Astrocyte (in vitro differentiated cells and primary cell): ENCODE measurements around the gene P2RY8.

Source experiments
- EZH2 ChIP-seq: IDR thresholded peaks from 2 replicates; pipeline ENCODE4 v1.6.1; 2012; ENCODE audit warnings: mild to moderate bottlenecking, low read length, inconsistent platforms; ENCODE audit not compliant: insufficient read depth
- TF ChIP-seq, protein P1 (sequence below): IDR thresholded peaks from 2 replicates; pipeline ENCODE4 v1.5.1; 2011; ENCODE audit warnings: low read depth, mild to moderate bottlenecking, inconsistent platforms, low read length, moderate library complexity; ENCODE audit not compliant: insufficient read depth

GRCh38 chrX:1483843-1484637 lies 52.9 kb downstream of the P2RY8 start:
- TF ChIP-seq, protein P1, sequence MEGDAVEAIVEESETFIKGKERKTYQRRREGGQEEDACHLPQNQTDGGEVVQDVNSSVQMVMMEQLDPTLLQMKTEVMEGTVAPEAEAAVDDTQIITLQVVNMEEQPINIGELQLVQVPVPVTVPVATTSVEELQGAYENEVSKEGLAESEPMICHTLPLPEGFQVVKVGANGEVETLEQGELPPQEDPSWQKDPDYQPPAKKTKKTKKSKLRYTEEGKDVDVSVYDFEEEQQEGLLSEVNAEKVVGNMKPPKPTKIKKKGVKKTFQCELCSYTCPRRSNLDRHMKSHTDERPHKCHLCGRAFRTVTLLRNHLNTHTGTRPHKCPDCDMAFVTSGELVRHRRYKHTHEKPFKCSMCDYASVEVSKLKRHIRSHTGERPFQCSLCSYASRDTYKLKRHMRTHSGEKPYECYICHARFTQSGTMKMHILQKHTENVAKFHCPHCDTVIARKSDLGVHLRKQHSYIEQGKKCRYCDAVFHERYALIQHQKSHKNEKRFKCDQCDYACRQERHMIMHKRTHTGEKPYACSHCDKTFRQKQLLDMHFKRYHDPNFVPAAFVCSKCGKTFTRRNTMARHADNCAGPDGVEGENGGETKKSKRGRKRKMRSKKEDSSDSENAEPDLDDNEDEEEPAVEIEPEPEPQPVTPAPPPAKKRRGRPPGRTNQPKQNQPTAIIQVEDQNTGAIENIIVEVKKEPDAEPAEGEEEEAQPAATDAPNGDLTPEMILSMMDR = no peak
- TF ChIP-seq EZH2 = no peak
